Erythroblast (primary cell): ENCODE results near the gene BUD23.

Experiments used
- GATA1 ChIP-seq: IDR thresholded peaks from 2 replicates; pipeline ENCODE4 v1.6.1; 2011; ENCODE audit warnings: low read depth, mild to moderate bottlenecking, control low read depth, low read length, moderate library complexity
- POLR2A ChIP-seq: IDR thresholded peaks from 2 replicates; pipeline ENCODE4 v1.6.1; 2011; ENCODE audit warnings: mild to moderate bottlenecking, low read length

DNA sequence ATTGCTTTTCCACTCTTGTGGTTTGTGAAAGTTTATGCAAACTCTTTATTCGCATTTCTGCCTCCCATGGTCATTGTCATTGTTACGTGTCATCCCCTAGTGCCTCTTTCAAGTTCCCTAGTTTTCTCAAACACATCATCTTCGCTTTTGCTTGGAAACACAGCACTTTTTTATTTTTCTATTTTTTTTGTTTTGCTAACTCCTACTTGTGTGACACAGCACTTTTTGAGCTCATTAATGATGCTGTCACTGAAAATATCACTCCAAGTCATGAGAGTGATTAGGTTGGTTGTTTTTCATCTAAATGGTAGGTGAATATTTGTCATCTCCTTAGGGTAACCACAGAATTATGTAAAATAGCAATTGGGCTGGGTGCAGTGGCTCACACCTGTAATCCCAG lies 44.6 kb downstream of the BUD23 start:
- TF ChIP-seq POLR2A = no peak
- TF ChIP-seq GATA1 = no peak
